ENCODE measurements around the gene PRR20G.
"Not testable (repeated sequence)": the region's sequence is repeated elsewhere in the genome, so short reads cannot be mapped to it uniquely, and the experiment has no call there.

Gene PRR20G

GRCh38 chr3:127304121-127304744 lies 16.4 kb upstream of the PRR20G start:
- Histone ChIP-seq H3K27ac (ENCODE audit: insufficient read depth, low read length, poor library complexity, severe bottlenecking) (no peak overlapping the region), H3K4me3 (ENCODE audit: insufficient read depth, low read depth, low read length, poor library complexity, severe bottlenecking) (no peak overlapping the region), H3K27me3 (replicated peaks; ENCODE audit: control insufficient read depth, insufficient read depth, low read length, poor library complexity, severe bottlenecking) (no peaks in the 10 kb centered on the region), H3K9me3 (ENCODE audit: control insufficient read depth, low read length) (no peaks in the 10 kb centered on the region), H3K36me3 (ENCODE audit: control insufficient read depth, insufficient read depth, low read length) (no peaks in the 10 kb centered on the region), H3K4me1 (ENCODE audit: control insufficient read depth, insufficient read depth, low read length, poor library complexity, severe bottlenecking) (no peaks in the 10 kb centered on the region)
- DNase-seq, result no peak

DNA sequence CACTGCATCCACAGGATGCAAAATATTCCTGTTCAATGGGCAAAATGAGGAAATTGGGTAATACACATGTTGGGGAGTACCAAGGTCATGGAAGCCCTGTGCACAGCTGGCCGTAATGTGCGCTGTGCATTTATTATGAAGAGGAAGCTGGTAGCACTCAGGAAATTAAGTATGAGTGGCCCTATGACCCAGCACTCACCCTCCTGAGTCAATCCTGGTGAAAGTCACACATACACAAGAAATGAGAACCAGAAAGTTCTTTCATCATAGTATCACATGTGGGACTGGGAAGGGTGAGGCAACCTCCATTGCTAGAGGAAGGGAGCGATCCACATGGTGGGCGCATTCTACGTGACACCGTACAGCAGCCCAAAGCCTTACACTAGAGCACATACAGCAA lies 11.4 kb upstream of the PRR20G start:
- Histone ChIP-seq H3K4me1 (ENCODE audit: control insufficient read depth, insufficient read depth, low read length, poor library complexity, severe bottlenecking) (no peaks in the 10 kb centered on the region), H3K36me3 (ENCODE audit: control insufficient read depth, insufficient read depth, low read length) (no peaks in the 10 kb centered on the region), H3K9me3 (ENCODE audit: control insufficient read depth, low read length) (no peaks in the 10 kb centered on the region), H3K4me3 (ENCODE audit: insufficient read depth, low read depth, low read length, poor library complexity, severe bottlenecking) (no peak overlapping the region), H3K27me3 (replicated peaks; ENCODE audit: control insufficient read depth, insufficient read depth, low read length, poor library complexity, severe bottlenecking) (no peaks in the 10 kb centered on the region), H3K27ac (ENCODE audit: insufficient read depth, low read length, poor library complexity, severe bottlenecking) (no peak overlapping the region)
- no peak for DNase-seq

GRCh38 chr3:127296959-127297358 lies 9.1 kb upstream of the PRR20G start:
- no peaks in the 10 kb centered on the region for H3K4me1 ChIP-seq (ENCODE audit: control insufficient read depth, insufficient read depth, low read length, poor library complexity, severe bottlenecking)
- no peak for DNase-seq
- no peak overlapping the region for H3K4me3 ChIP-seq (ENCODE audit: insufficient read depth, low read depth, low read length, poor library complexity, severe bottlenecking)
- no peaks in the 10 kb centered on the region for H3K36me3 ChIP-seq (ENCODE audit: control insufficient read depth, insufficient read depth, low read length)
- H3K27me3 ChIP-seq (replicated peaks; ENCODE audit: control insufficient read depth, insufficient read depth, low read length, poor library complexity, severe bottlenecking), result no peaks in the 10 kb centered on the region
- H3K27ac ChIP-seq (ENCODE audit: insufficient read depth, low read length, poor library complexity, severe bottlenecking), result no peak overlapping the region
- no peaks in the 10 kb centered on the region for H3K9me3 ChIP-seq (ENCODE audit: control insufficient read depth, low read length)

DNA sequence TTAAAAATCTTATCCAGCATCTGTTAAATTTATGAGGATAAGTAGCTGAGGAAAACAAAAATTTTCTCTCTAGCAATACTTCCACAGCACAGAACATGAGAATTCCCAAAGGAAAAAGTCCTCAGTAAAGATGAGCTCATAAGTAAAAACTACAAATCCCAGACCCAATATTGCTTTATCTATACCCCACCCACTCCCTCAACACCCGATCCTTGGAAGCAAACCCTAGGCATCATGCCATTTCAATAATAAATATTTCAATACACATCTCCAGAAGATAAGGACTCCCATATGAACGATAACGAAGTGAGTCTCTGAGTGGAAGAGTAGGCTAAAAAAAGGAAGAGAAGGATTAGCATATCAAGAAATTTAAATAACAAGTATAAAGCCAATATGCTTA lies 8.3 kb upstream of the PRR20G start:
- Histone ChIP-seq H3K36me3 (ENCODE audit: control insufficient read depth, insufficient read depth, low read length) (no peaks in the 10 kb centered on the region), H3K4me3 (ENCODE audit: insufficient read depth, low read depth, low read length, poor library complexity, severe bottlenecking) (no peak overlapping the region), H3K27ac (ENCODE audit: insufficient read depth, low read length, poor library complexity, severe bottlenecking) (no peak overlapping the region), H3K4me1 (ENCODE audit: control insufficient read depth, insufficient read depth, low read length, poor library complexity, severe bottlenecking) (no peaks in the 10 kb centered on the region), H3K9me3 (ENCODE audit: control insufficient read depth, low read length) (no peaks in the 10 kb centered on the region), H3K27me3 (replicated peaks; ENCODE audit: control insufficient read depth, insufficient read depth, low read length, poor library complexity, severe bottlenecking) (no peaks in the 10 kb centered on the region)
- no peak for DNase-seq

DNA sequence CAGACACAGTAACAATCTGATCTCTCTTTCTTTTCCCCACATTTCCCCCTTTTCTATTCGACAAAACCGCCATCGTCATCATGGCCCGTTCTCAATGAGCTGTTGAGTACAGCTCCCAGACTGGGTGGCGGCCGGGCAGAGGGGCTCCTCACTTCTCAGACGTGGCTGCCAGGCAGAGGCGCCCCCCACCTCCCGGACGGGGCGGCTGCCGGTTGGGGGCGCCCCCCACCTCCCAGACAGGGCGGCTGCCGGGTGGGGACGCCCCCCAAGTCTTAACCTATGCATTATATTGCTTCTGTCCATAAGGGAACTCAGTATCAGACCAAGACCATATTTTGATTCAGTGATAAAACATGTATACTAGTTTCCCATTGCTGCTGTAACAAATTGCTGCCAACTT lies 5.8 kb upstream of the PRR20G start:
- H3K4me1 ChIP-seq (ENCODE audit: control insufficient read depth, insufficient read depth, low read length, poor library complexity, severe bottlenecking); DNase-seq; H3K4me3 ChIP-seq (ENCODE audit: insufficient read depth, low read depth, low read length, poor library complexity, severe bottlenecking); H3K36me3 ChIP-seq (ENCODE audit: control insufficient read depth, insufficient read depth, low read length); H3K27ac ChIP-seq (ENCODE audit: insufficient read depth, low read length, poor library complexity, severe bottlenecking); H3K27me3 ChIP-seq (replicated peaks; ENCODE audit: control insufficient read depth, insufficient read depth, low read length, poor library complexity, severe bottlenecking); H3K9me3 ChIP-seq (ENCODE audit: control insufficient read depth, low read length): not testable (repeated sequence)

- H3K4me1 ChIP-seq (ENCODE audit: control insufficient read depth, insufficient read depth, low read length, poor library complexity, severe bottlenecking), result no peaks in the 10 kb centered on the region
- no peak overlapping the region for H3K4me3 ChIP-seq (ENCODE audit: insufficient read depth, low read depth, low read length, poor library complexity, severe bottlenecking)
- no peaks in the 10 kb centered on the region for H3K9me3 ChIP-seq (ENCODE audit: control insufficient read depth, low read length)
- H3K27ac ChIP-seq (ENCODE audit: insufficient read depth, low read length, poor library complexity, severe bottlenecking), result no peak overlapping the region
- H3K27me3 ChIP-seq (replicated peaks; ENCODE audit: control insufficient read depth, insufficient read depth, low read length, poor library complexity, severe bottlenecking), result no peaks in the 10 kb centered on the region
- H3K36me3 ChIP-seq (ENCODE audit: control insufficient read depth, insufficient read depth, low read length), result no peaks in the 10 kb centered on the region
- no peak for DNase-seq
These were observed 3.8 kb upstream of the PRR20G start for GRCh38 chr3:127291611-127292010.

DNA sequence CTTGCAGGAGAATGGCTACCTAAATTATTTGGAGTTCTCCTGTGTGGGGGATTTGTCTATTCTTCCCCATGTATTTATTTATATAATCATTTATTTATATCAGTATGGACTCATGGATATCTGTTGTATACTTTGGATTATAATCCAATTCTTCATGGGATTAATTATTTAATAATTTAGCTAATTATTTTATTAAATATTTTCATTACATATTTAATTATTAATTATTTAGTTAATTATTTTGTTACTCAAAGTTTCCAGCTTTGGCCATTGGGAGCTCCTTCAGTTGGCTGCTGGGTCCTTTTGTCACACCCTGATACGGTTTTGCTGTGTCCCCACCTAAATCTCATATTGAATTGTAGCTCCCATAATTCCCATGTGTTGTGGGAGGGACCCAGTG lies 3.3 kb upstream of the PRR20G start:
- DNase-seq, result no peak

DNA sequence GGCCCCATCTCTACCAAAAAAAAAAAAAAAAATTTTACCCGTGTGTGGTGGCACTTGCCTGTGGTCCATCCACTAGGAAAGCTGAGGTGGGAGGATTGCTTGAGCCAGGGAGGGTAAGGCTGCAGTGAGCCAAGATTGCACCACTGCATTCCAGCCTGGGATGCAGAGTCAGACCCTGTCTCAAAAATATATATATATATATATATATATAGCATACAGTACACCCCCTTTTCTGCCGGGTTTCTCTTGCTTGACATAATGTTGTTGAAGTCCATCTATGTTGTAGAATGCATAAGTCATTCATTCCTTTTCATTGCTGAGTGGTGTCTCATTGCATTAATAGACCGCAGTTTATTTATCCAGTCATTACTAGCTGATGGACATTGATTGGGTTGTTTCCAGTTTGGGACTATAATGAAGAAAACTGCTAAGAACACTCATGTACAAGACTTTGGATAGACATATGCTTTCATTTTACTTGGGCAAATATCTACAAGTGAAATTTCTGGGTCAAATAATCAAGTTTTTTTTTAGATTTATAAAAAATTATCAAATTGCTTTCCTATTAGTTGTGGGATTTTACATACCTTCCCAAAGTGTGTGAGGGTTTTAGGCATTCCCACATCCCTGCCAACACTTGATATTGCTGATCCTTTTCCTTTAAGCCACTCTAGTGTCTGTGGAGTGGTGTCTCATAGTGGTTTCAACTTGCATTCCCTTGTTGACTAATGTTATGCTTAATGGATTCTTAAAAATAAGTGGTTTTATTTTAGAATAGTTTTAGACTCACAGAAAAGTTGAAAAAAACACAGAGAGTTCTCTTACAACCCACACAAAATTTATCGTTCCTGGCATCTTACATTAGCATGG lies 2.1 kb upstream of the PRR20G start:
- H3K4me3 ChIP-seq (ENCODE audit: insufficient read depth, low read depth, low read length, poor library complexity, severe bottlenecking), result no peak overlapping the region
- H3K27ac ChIP-seq (ENCODE audit: insufficient read depth, low read length, poor library complexity, severe bottlenecking), result no peak overlapping the region
- H3K27me3 ChIP-seq (replicated peaks; ENCODE audit: control insufficient read depth, insufficient read depth, low read length, poor library complexity, severe bottlenecking), result no peaks in the 10 kb centered on the region
- no peaks in the 10 kb centered on the region for H3K36me3 ChIP-seq (ENCODE audit: control insufficient read depth, insufficient read depth, low read length)
- no peaks in the 10 kb centered on the region for H3K9me3 ChIP-seq (ENCODE audit: control insufficient read depth, low read length)
- DNase-seq, result no peak
- no peaks in the 10 kb centered on the region for H3K4me1 ChIP-seq (ENCODE audit: control insufficient read depth, insufficient read depth, low read length, poor library complexity, severe bottlenecking)

More for the DNA sequence above, 3.3 kb upstream of the PRR20G start:
- Histone ChIP-seq H3K36me3 (ENCODE audit: control insufficient read depth, insufficient read depth, low read length) (no peaks in the 10 kb centered on the region), H3K27ac (ENCODE audit: insufficient read depth, low read length, poor library complexity, severe bottlenecking) (no peak overlapping the region), H3K4me1 (ENCODE audit: control insufficient read depth, insufficient read depth, low read length, poor library complexity, severe bottlenecking) (no peaks in the 10 kb centered on the region), H3K4me3 (ENCODE audit: insufficient read depth, low read depth, low read length, poor library complexity, severe bottlenecking) (no peak overlapping the region), H3K9me3 (ENCODE audit: control insufficient read depth, low read length) (no peaks in the 10 kb centered on the region), H3K27me3 (replicated peaks; ENCODE audit: control insufficient read depth, insufficient read depth, low read length, poor library complexity, severe bottlenecking) (no peaks in the 10 kb centered on the region)

DNA sequence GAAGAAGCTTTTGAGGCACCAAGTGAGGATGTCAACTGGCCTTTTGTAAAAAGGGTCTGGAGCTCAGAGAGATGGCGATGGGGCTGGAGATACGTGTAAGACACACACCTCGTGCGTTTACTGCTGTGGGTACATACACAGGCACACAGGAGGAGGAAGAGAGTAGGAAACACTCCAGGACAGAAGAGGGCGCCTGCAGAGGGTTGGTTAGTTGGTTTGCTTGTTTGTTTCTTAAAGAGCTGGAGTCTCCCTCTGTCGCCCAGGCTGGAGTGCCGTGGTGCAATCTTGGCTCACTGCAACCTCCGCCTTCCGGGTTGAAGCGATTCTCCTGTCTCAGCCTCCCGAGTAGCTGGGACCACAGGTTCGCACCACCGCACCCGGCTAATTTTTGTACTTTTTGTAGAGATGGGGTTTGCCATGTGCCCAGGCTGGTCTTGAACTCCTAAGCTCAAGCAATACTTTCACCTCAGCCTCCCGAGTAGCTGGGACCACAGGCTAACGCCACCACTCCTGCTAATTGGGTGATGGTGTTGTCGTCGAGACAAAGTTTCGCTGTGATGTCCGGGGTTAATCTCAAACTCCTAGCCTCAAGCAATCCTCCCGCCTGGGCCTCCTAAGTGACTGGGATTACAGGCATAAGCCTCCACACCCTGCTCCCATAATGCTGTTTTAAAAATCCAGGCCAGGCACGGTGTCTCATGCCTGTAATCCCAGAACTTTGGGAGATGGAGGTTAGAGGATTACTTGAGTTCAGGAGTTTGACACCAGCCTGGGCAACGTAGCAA lies 1.3 kb upstream of the PRR20G start:
- Histone ChIP-seq H3K27me3 (replicated peaks; ENCODE audit: control insufficient read depth, insufficient read depth, low read length, poor library complexity, severe bottlenecking) (no peaks in the 10 kb centered on the region), H3K4me3 (ENCODE audit: insufficient read depth, low read depth, low read length, poor library complexity, severe bottlenecking) (no peak overlapping the region), H3K27ac (ENCODE audit: insufficient read depth, low read length, poor library complexity, severe bottlenecking) (no peak overlapping the region), H3K4me1 (ENCODE audit: control insufficient read depth, insufficient read depth, low read length, poor library complexity, severe bottlenecking) (no peaks in the 10 kb centered on the region), H3K9me3 (ENCODE audit: control insufficient read depth, low read length) (no peaks in the 10 kb centered on the region), H3K36me3 (ENCODE audit: control insufficient read depth, insufficient read depth, low read length) (no peaks in the 10 kb centered on the region)
- no peak for DNase-seq

DNA sequence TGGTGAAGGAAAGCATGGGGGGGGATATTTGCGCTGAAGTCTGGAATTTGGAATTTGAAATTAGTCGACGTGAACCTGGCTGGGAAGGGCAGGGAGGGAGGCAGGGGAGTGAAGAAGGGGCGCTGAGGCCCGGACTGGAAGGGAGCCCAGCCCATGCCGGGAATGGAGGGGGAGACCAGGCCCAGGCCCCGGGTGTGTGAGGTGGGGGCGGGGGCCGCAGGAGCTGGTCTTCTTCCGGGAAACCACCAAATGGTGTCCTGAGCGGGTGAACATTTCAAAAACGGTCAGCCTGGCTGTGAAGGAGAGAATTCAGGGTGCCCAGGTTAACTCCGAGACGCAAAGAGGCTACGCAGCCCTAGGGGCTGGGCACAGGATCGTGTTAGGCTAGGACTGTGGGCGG lies 497 bp upstream of the PRR20G start:
- DNase-seq, result no peak
- no peaks in the 10 kb centered on the region for H3K9me3 ChIP-seq (ENCODE audit: control insufficient read depth, low read length)
- H3K4me1 ChIP-seq (ENCODE audit: control insufficient read depth, insufficient read depth, low read length, poor library complexity, severe bottlenecking), result no peaks in the 10 kb centered on the region
- H3K4me3 ChIP-seq (ENCODE audit: insufficient read depth, low read depth, low read length, poor library complexity, severe bottlenecking), result no peak overlapping the region
- H3K27me3 ChIP-seq (replicated peaks; ENCODE audit: control insufficient read depth, insufficient read depth, low read length, poor library complexity, severe bottlenecking), result no peaks in the 10 kb centered on the region
- no peak overlapping the region for H3K27ac ChIP-seq (ENCODE audit: insufficient read depth, low read length, poor library complexity, severe bottlenecking)
- no peaks in the 10 kb centered on the region for H3K36me3 ChIP-seq (ENCODE audit: control insufficient read depth, insufficient read depth, low read length)

Measured in effector memory CD4-positive, alpha-beta T cell (primary cell).